GM19035 (cell line): ENCODE data around the gene PTDSS2.
"Not testable (repeated sequence)": the region's sequence is repeated elsewhere in the genome, so short reads cannot be mapped to it uniquely, and the experiment has no call there.

Source experiments
- ATAC-seq: cut with Tn5 transposase; IDR thresholded peaks from one replicate; pipeline ENCODE4 v1.9.1; 2021; ENCODE audit not compliant: unreplicated experiment

The PTDSS2 gene

DNA sequence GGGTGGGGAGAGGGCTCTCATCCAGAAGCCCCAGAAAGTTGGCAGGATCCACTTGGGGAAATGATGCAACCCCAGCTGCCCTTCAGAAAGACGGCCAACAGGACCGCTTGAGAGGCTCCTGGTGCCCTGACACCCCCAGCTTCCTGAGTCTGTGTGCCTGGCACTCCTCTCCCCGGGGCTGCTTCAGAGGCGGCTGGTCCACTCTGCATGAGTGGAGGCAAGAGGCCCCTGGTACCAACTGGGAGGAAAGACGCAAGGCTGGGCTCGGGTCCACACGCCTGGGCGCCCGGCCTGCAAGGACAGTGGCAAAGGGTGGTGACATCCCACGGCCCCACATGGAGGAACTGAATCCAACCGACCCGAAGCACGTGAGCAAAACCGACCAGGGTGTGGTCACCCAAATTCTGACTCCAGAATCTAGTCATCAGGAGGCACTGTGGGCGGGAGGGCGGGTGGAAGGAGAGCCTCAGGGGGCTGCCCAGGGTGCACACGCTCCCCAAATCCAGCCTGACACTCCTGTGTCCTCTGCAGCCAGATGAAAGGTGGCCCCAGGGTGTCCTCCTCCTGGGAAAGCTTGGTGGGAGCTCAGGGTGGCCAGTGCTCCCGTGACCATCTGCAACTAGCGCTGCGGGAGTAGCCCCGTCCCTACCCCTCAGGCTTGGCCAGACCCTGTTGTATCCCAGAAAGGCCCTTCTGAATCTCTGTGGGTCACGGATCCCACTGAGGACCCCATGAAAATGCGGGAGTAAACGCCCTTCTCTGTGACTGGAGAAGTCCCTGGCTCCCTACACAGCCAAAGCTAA is 53.3 kb downstream of the PTDSS2 start:
- ATAC-seq = no peak

DNA sequence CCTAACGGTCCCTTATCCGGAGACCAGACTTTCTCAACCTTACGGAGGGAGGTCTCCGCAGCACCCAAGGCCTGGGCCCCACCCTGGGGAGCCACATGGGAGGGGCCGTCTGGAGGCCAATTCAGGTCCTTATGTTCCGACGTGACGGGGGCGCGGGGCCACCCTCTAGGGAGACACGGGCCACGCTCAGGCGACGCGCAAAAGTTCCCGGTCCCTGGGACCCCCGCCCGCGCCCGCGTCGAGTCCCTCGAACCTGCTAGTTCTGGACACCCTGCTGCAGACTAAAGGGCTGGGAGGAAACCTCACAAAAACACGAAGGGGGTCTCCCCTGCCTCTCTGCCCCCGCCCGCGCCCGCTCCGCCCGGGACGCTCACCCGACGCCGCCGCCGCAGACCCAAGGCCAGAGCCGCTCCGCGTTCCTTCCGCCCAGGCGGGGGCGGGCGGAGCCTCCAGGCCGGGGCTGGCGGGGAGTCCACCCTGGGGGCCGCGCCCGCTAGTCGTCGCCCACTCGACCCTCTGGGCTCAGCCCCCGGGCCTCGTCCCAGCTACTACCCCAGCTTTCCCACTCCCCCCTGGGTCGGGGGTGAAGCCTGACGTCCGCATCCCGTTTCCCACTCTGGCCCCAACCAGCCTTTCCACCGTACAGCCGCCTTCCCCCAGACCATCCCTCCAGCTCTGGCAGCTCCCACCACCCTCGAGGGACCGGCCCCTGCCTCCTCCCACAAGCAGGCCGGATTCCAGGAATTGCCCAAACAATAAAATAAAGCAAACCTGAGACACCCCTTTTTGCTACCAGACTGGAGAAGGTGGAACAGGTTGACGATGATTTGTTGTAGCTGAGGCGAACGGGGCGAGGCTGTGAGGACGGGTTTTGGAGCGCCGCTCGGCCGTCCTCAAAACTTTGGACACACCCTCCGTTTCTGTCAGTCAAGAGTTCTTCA is 54.2 kb downstream of the PTDSS2 start:
- ATAC-seq = no peak

DNA sequence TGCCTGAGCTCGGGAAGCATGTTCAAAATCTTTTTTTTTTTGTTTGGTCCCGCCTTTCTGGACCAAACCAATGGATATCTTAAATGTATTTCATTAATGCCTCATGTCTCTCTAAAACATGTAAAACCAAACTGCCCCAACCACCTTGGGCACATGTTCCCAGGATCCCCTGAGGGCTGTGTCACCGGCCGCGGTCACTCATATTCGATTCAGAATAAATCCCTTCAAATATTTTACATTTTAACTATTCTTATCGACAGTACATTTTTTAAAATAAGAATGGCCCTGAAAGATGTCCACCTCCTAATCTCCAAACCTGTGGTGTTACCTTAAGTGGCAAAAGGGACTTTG is 54.9 kb downstream of the PTDSS2 start:
- no peak for ATAC-seq

GRCh38 chr11:506238-506994 is 56.3 kb downstream of the PTDSS2 start:
- ATAC-seq = peak; percentile 72

GRCh38 chr11:506995-507726 is 57.1 kb downstream of the PTDSS2 start, which contains the start of gene RNH1:
Gene RNH1, minus strand, starts transcription at chr11:507242. Its CDS starts 5,080 bp downstream, at chr11:502162.
- ATAC-seq = peak; percentile 45

- no peak for ATAC-seq
Measured at GRCh38 chr11:507727-508515, 57.8 kb downstream of the PTDSS2 start.

DNA sequence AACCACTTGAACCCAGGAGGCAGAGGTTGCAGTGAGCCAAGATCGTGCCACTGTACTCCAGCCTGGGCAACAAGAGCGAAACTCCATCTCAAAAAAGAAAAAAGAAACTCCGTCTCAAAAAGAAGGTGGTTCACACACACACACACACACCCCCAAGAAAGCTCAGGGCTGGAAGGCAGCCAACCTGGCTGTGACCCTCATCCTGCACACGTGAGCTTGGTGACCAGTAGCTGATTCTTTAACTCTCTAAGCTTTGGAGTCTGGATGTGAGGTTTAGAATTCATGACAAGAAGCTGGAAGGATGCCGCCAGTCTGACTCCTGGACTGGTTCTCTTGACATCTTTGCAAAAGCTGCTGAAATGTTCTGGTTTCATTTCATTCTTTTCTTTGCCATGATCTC is 58.9 kb downstream of the PTDSS2 start:
- ATAC-seq = no peak

- no peak for ATAC-seq
Measured at GRCh38 chr11:512761-513595, 62.9 kb downstream of the PTDSS2 start.

DNA sequence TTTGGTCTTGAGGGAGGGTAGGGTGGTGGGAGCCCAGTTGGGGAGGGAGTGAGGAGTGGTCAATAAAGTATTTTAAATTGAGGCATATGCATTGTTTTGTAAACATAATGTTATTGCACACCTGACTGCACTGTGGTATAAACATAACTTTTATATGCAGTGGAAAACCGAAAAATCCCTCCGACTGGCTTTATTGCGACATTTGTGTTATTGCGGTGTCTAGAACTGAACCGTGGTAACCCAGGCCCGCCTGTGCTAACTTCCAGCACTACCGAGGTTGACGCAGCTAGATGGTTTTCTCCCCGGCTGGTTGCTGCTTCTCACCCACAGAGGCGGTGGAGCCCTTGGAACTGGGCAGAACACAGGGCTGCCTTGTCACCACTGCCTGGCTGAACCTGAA is 64.5 kb downstream of the PTDSS2 start:
- ATAC-seq = no peak

GRCh38 chr11:515131-515530 is 65.1 kb downstream of the PTDSS2 start:
- ATAC-seq = no peak

GRCh38 chr11:516400-516799 is 66.3 kb downstream of the PTDSS2 start:
- ATAC-seq = no peak

DNA sequence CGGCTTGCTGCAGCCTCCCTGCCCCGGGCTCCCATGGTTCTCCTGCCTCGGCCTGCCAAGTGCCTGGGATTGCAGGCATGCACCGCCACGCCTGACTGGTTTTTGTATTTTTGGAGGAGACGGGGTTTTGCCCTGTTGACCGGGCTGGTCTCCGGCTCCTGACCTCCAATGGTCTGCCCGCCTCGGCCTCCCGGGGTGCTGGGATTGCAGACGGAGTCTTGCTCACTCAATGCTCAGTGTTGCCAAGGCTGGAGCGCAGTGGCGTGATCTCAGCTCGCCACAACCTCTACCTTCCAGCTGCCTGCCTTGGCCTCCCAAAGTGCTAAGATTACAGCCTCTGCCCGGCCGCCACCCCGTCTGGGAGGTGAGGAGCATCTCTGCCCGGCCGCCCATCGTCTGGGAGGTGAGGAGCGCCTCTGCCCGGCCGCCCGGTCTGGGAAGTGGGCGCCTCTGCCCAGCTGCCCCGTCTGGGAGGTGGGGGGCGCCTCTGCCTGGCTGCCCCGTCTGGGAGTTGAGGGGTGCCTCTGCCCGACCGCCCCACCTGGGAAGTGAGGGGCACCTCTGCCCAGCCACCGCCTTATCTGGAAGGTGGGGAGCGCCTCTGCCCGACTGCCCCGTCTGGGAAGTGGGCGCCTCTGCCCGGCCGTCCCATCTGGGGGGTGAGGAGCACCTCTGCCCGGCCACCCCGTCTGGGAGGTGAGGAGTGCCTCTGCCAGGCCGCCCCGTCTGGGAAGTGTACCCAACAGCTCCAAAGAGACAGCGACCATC is 67.0 kb downstream of the PTDSS2 start:
- not testable (repeated sequence) for ATAC-seq

GRCh38 chr11:518463-519202 is 68.6 kb downstream of the PTDSS2 start:
- ATAC-seq = peak; percentile 88

DNA sequence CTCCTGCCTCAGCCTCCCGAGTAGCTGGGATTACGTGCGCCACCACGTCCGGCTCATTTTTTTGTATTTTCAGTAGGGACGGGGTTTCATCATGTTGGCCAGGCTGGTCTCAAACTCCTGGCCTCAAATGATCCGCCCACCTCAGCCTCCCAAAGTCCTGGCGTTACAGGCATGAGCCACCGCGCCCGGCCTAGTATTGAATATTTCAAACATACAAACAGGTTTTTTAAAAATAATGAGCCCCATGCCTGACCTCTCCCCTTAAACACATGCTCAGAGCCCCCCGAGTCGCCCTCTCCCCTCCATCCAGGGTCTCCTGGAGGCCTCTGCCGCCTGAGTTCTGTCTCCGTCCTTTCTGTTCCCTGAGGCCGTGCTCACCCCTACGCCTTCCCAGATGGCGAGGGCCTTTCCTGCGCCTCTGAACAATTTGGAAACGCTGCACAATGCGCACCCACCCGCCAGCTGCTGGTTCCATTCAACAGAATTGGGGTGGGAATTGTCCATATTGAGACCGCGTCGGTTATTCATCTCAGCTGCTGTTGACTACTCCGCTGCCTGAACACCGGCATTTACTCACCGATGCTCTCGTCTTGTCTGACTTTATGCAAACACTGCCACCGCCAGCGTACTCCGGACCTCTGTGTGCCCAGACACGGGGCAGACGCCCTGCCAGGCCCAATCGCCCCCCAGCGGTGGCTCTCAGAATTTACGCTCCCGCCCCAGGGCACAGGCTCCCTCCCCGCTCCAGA is 70.5 kb downstream of the PTDSS2 start:
- no peak for ATAC-seq

DNA sequence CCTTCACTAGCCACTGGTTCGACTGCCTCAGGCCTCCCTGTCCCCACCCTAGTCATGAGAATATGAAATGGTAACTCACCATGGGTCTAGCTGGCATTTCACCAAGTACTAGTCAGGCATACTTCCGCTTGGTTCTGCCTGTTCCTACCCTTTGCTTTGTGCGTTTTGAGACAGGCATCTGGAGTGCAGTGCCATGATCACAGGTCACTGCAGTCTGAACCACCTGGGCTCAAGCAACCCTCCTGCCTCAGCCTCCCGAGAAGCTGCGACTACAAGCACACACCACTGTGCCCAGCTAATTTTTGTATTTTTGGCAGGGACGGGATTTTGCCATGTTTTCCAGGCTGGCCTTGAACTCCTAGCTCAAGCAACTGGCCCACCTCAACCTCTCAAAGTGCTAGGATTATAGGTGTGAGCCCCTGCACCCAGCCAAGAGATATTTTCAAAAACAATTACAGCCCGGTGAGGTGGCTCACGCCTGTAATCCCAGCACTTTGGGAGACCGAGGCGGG is 71.2 kb downstream of the PTDSS2 start:
- ATAC-seq = no peak

- ATAC-seq = no peak
Measured at GRCh38 chr11:526192-526591, 76.1 kb downstream of the PTDSS2 start.
